Ramos (cell line): ENCODE results near the gene C6orf52.
"Not testable (repeated sequence)": the region's sequence is repeated elsewhere in the genome, so short reads cannot be mapped to it uniquely, and the experiment has no call there.

ENCODE experiments used
- in situ Hi-C: fragments of 300-500 bp; cut with MboI; formaldehyde crosslinking; loops from one replicate; pipeline ENCODE4 v1.14.3; 2022; ENCODE audit warnings: low sequenced_read_pairs; ENCODE audit not compliant: unreplicated experiment

The C6orf52 gene

GRCh38 chr6:10713962-10714361 lies 19.5 kb upstream of the C6orf52 start:
- in situ Hi-C loops = no loop called here

GRCh38 chr6:10696655-10697054 lies 2.2 kb upstream of the C6orf52 start:
- in situ Hi-C loops = loop anchor here (10.0 kb wide), 1 partner anchor 162 kb away; no protein-coding TSS in a partner anchor

- in situ Hi-C loops = loop anchor here (10.0 kb wide), 1 partner anchor 160 kb away; no protein-coding TSS in a partner anchor
Measured at GRCh38 chr6:10695086-10695657, 756 bp upstream of the C6orf52 start.

GRCh38 chr6:10692965-10693538 lies 1.4 kb downstream of the C6orf52 start:
- in situ Hi-C loops = loop anchor here (10.0 kb wide), 1 partner anchor 158 kb away; no protein-coding TSS in a partner anchor

- in situ Hi-C loops = loop anchor here (10.0 kb wide), 1 partner anchor 156 kb away; no protein-coding TSS in a partner anchor
Measured at GRCh38 chr6:10690651-10691445, 3.6 kb downstream of the C6orf52 start.

- in situ Hi-C loops = no loop called here
Measured at GRCh38 chr6:10687582-10687981, 6.8 kb downstream of the C6orf52 start.

GRCh38 chr6:10686901-10687300 lies 7.5 kb downstream of the C6orf52 start:
- in situ Hi-C loops = no loop called here

GRCh38 chr6:10685092-10685915 lies 9.1 kb downstream of the C6orf52 start:
- in situ Hi-C loops = no loop called here

GRCh38 chr6:10684618-10685017 lies 9.8 kb downstream of the C6orf52 start:
- in situ Hi-C loops = no loop called here

- in situ Hi-C loops = no loop called here
Measured at GRCh38 chr6:10682355-10682988, 11.9 kb downstream of the C6orf52 start.

- in situ Hi-C loops = no loop called here
Measured at GRCh38 chr6:10681795-10682194, 12.6 kb downstream of the C6orf52 start.

GRCh38 chr6:10678456-10678855 lies 16.0 kb downstream of the C6orf52 start:
- in situ Hi-C loops = no loop called here

GRCh38 chr6:10676403-10676802 lies 18.0 kb downstream of the C6orf52 start:
- in situ Hi-C loops = no loop called here

- in situ Hi-C loops = no loop called here
Measured at GRCh38 chr6:10668126-10668917, 26.1 kb downstream of the C6orf52 start.

- in situ Hi-C loops = not testable (repeated sequence)
Measured at GRCh38 chr6:10665595-10665994, 28.8 kb downstream of the C6orf52 start.

GRCh38 chr6:10662742-10663141 lies 31.7 kb downstream of the C6orf52 start:
- in situ Hi-C loops = no loop called here

GRCh38 chr6:10662207-10662606 lies 32.2 kb downstream of the C6orf52 start:
- in situ Hi-C loops = no loop called here

GRCh38 chr6:10660431-10661191 lies 33.8 kb downstream of the C6orf52 start:
- in situ Hi-C loops = not testable (repeated sequence)
